ENCODE data around the gene CHD2. TPM values are rescaled to one million over a fixed set of nuclear protein-coding genes. Genes with fewer than 3 reads are reported as not detected.

Gene CHD2
- total and polyA plus RNA-seq, 10 of the 15 experiments (the other 5 are each of a cell fraction or from before 2014, with no cell fraction given): 38.1 to 94.7 (median 63.3) TPM

GRCh38 chr15:93019090-93019489, 119.0 kb downstream of the CHD2 start:
- Histone ChIP-seq H3K36me3 (ENCODE audit: control insufficient read depth in 2 of 2, insufficient read depth in 2 of 2, low read length in 1 of 2) (peaks cover 20 to 61% of the 10 kb centered on the region in 2 experiments), H3K9me3 (replicated peaks; ENCODE audit: control insufficient read depth, insufficient read depth, low read length) (no peaks in the 10 kb centered on the region), H2AFZ (ENCODE audit: control insufficient read depth, low read depth, low read length) (no peak overlapping the region), H3K27me3 (replicated peaks in 1 of 2; ENCODE audit: control insufficient read depth in 2 of 2, insufficient read depth in 2 of 2, low read length in 1 of 2) (no peaks in the 10 kb centered on the region), H3K4me1 (ENCODE audit: control insufficient read depth, insufficient read depth, low read length) (peaks cover 13% of the 10 kb centered on the region), H4K20me1 (ENCODE audit: control insufficient read depth, insufficient read depth) (no peaks in the 10 kb centered on the region), H3K79me2 (ENCODE audit: control insufficient read depth, insufficient read depth, low read length) (no peaks in the 10 kb centered on the region; the same call in 1 of the 2 replicates), H3K4me2 (ENCODE audit: control insufficient read depth, insufficient read depth) (no peak overlapping the region), H3K27ac (ENCODE audit: control insufficient read depth, insufficient read depth) (no peak overlapping the region), H3K4me3 (no peak overlapping the region), H3K9ac (ENCODE audit: control insufficient read depth, insufficient read depth, low read length) (no peak overlapping the region)
- CTCF ChIA-PET: interaction anchor here (1.2 to 2.6 kb wide), 2 partner anchors 10 kb away, joined by 3 to 21 read pairs; no protein-coding TSS in a partner anchor
- intact Hi-C loops (cut with micrococcal nuclease; ENCODE audit: unreplicated experiment) (no loop called here), in situ Hi-C loops (cut with MboI) (no loop called here)
- no peak for FAIRE-seq
- SMC1A ChIA-PET (ENCODE audit: uncharacterized antibody, unreplicated experiment): interaction anchor here (0.7 to 1.6 kb wide), 2 partner anchors 11 to 122 kb away, joined by 3 to 4 read pairs; no protein-coding TSS in a partner anchor
- TF ChIP-seq SREBF1 (IDR thresholded peaks at IDR 0.05; ENCODE audit: low read length) (no peak), ZSCAN29 (IDR thresholded peaks at IDR 0.05) (no peak), IRF5 (IDR thresholded peaks at IDR 0.05; ENCODE audit: borderline replicate concordance) (no peak), CREM (IDR thresholded peaks at IDR 0.05; ENCODE audit: low read depth) (no peak), BHLHE40 (IDR thresholded peaks at IDR 0.05; ENCODE audit: borderline replicate concordance in 1 of 2, low read depth in 2 of 2, low read length in 1 of 2) (no peak), IKZF2 (IDR thresholded peaks at IDR 0.05) (no peak), ZBTB4 (CRISPR knock-in tag; IDR thresholded peaks at IDR 0.05) (no peak), NR2C2 (IDR thresholded peaks at IDR 0.05; ENCODE audit: borderline replicate concordance, control insufficient read depth, insufficient read length, low read depth) (no peak), BACH1 (IDR thresholded peaks at IDR 0.05; ENCODE audit: borderline replicate concordance) (no peak), HDGF (IDR thresholded peaks at IDR 0.05) (no peak), IRF3 (IDR thresholded peaks at IDR 0.05) (no peak)
- TF ChIP-seq, protein P1, sequence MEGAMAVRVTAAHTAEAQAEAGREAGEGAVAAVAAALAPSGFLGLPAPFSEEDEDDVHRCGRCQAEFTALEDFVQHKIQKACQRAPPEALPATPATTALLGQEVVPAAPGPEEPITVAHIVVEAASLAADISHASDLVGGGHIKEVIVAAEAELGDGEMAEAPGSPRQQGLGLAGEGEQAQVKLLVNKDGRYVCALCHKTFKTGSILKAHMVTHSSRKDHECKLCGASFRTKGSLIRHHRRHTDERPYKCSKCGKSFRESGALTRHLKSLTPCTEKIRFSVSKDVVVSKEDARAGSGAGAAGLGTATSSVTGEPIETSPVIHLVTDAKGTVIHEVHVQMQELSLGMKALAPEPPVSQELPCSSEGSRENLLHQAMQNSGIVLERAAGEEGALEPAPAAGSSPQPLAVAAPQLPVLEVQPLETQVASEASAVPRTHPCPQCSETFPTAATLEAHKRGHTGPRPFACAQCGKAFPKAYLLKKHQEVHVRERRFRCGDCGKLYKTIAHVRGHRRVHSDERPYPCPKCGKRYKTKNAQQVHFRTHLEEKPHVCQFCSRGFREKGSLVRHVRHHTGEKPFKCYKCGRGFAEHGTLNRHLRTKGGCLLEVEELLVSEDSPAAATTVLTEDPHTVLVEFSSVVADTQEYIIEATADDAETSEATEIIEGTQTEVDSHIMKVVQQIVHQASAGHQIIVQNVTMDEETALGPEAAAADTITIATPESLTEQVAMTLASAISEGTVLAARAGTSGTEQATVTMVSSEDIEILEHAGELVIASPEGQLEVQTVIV (IDR thresholded peaks at IDR 0.05; ENCODE audit: borderline replicate concordance, partially characterized antibody): no peak
- no TSS peak for BruUV-seq (replicated peaks)
- RAD21 ChIA-PET (ENCODE audit: unreplicated experiment): no interaction called here
- 68% methylated on average over 7 of the region's 7 CpGs for WGBS (ENCODE audit: insufficient coverage, insufficient replicate concordance, low lambda C conversion rate, missing lambda C conversion rate)
- no peak for ATAC-seq
- DNase-seq (ENCODE audit: low read depth, low spot score): no peak
- POLR2A ChIA-PET: no interaction called here

All from GM12878 (cell line).